ENCODE results near the gene CYBC1.

- TF ChIP-seq EZH2 (IDR thresholded peaks at IDR 0.05) (no peak), POLR2AphosphoS5 (IDR thresholded peaks at IDR 0.05; ENCODE audit: borderline replicate concordance, low read depth, low read length) (no peak), FOXP2 (optimal IDR thresholded peaks at IDR 0.05; ENCODE audit: control extremely low read depth, extremely low read length, insufficient read depth) (no peak)
Measured at GRCh38 chr17:82458885-82459424, 8.4 kb upstream of the CYBC1 start.

Measured in SK-N-MC (cell line).